Measurements from ENCODE around the gene TCHP.

Gene TCHP

GRCh38 chr12:109871668-109872314 is 28.3 kb upstream of the TCHP start:
- Histone ChIP-seq H3K4me3 (ENCODE audit: low read depth, low read length) (no peak overlapping the region), H3K27ac (no peak overlapping the region), H3K9me3 (ENCODE audit: severe bottlenecking) (no peaks in the 10 kb centered on the region), H3K27me3 (ENCODE audit: insufficient read depth, low read depth, severe bottlenecking) (no peaks in the 10 kb centered on the region), H3K36me3 (no peaks in the 10 kb centered on the region)
- no peak for TF ChIP-seq CTCF (IDR thresholded peaks at IDR 0.05; ENCODE audit: low read depth, low read length)
- no peak for DNase-seq

GRCh38 chr12:109873653-109874052 is 26.4 kb upstream of the TCHP start:
- Histone ChIP-seq H3K9me3 (ENCODE audit: severe bottlenecking) (no peaks in the 10 kb centered on the region), H3K27ac (no peak overlapping the region), H3K4me3 (ENCODE audit: low read depth, low read length) (no peak overlapping the region), H3K27me3 (ENCODE audit: insufficient read depth, low read depth, severe bottlenecking) (no peaks in the 10 kb centered on the region), H3K36me3 (no peaks in the 10 kb centered on the region)
- no peak for TF ChIP-seq CTCF (IDR thresholded peaks at IDR 0.05; ENCODE audit: low read depth, low read length)
- no peak for DNase-seq

- TF ChIP-seq CTCF (IDR thresholded peaks at IDR 0.05; ENCODE audit: low read depth, low read length): no peak
- Histone ChIP-seq H3K27ac (no peak overlapping the region), H3K27me3 (ENCODE audit: insufficient read depth, low read depth, severe bottlenecking) (no peaks in the 10 kb centered on the region), H3K36me3 (no peaks in the 10 kb centered on the region), H3K4me3 (ENCODE audit: low read depth, low read length) (no peak overlapping the region), H3K9me3 (ENCODE audit: severe bottlenecking) (no peaks in the 10 kb centered on the region)
- no peak for DNase-seq
These were observed 24.4 kb upstream of the TCHP start for GRCh38 chr12:109875572-109876131.

GRCh38 chr12:109876406-109876805 is 23.7 kb upstream of the TCHP start:
- H3K27ac ChIP-seq: no peak overlapping the region
- H3K4me3 ChIP-seq (ENCODE audit: low read depth, low read length): no peak overlapping the region
- no peaks in the 10 kb centered on the region for H3K36me3 ChIP-seq
- no peaks in the 10 kb centered on the region for H3K9me3 ChIP-seq (ENCODE audit: severe bottlenecking)
- H3K27me3 ChIP-seq (ENCODE audit: insufficient read depth, low read depth, severe bottlenecking): no peaks in the 10 kb centered on the region
- TF ChIP-seq CTCF (IDR thresholded peaks at IDR 0.05; ENCODE audit: low read depth, low read length): no peak
- DNase-seq: no peak

- Histone ChIP-seq H3K4me3 (ENCODE audit: low read depth, low read length) (no peak overlapping the region), H3K27ac (no peak overlapping the region), H3K9me3 (ENCODE audit: severe bottlenecking) (no peaks in the 10 kb centered on the region), H3K27me3 (ENCODE audit: insufficient read depth, low read depth, severe bottlenecking) (no peaks in the 10 kb centered on the region), H3K36me3 (no peaks in the 10 kb centered on the region)
- DNase-seq: no peak
- TF ChIP-seq CTCF (IDR thresholded peaks at IDR 0.05; ENCODE audit: low read depth, low read length): no peak
These were observed 22.4 kb upstream of the TCHP start for GRCh38 chr12:109877504-109878246.

Data from WERI-Rb-1 (cell line).